ENCODE data around the gene MYO5A. TPM values are rescaled to one million over a fixed set of nuclear protein-coding genes. Genes with fewer than 3 reads are reported as not detected.

The MYO5A gene
- total RNA-seq, 3 donors from 2014 or later: 4.1 to 26.7 (median 12.6) TPM

- intact Hi-C loops (cut with DNase I, micrococcal nuclease): no loop called here
- TF ChIP-seq, protein P1, sequence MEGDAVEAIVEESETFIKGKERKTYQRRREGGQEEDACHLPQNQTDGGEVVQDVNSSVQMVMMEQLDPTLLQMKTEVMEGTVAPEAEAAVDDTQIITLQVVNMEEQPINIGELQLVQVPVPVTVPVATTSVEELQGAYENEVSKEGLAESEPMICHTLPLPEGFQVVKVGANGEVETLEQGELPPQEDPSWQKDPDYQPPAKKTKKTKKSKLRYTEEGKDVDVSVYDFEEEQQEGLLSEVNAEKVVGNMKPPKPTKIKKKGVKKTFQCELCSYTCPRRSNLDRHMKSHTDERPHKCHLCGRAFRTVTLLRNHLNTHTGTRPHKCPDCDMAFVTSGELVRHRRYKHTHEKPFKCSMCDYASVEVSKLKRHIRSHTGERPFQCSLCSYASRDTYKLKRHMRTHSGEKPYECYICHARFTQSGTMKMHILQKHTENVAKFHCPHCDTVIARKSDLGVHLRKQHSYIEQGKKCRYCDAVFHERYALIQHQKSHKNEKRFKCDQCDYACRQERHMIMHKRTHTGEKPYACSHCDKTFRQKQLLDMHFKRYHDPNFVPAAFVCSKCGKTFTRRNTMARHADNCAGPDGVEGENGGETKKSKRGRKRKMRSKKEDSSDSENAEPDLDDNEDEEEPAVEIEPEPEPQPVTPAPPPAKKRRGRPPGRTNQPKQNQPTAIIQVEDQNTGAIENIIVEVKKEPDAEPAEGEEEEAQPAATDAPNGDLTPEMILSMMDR (IDR thresholded peaks at IDR 0.05): no peak
- DNase-seq (no peak), ATAC-seq (no peak)
- H3K4me3 ChIP-seq: no peak overlapping the region
- H3K4me1 ChIP-seq (ENCODE audit: low read depth): peaks cover 6% of the 10 kb centered on the region
- H3K9me3 ChIP-seq: no peaks in the 10 kb centered on the region
- no peaks in the 10 kb centered on the region for H3K36me3 ChIP-seq (ENCODE audit: low read depth)
These were observed 265.0 kb downstream of the MYO5A start for GRCh38 chr15:52263563-52264282.

- DNase-seq (no peak), ATAC-seq (no peak)
- no peak overlapping the region for H3K4me3 ChIP-seq
- intact Hi-C loops (cut with DNase I, micrococcal nuclease): no loop called here
- no peaks in the 10 kb centered on the region for H3K36me3 ChIP-seq (ENCODE audit: low read depth)
- no peaks in the 10 kb centered on the region for H3K9me3 ChIP-seq
- TF ChIP-seq, protein P1 (IDR thresholded peaks at IDR 0.05): no peak
- peaks cover 6% of the 10 kb centered on the region for H3K4me1 ChIP-seq (ENCODE audit: low read depth)
These were observed 266.3 kb downstream of the MYO5A start for GRCh38 chr15:52262364-52262763.

GRCh38 chr15:52261498-52262242 lies 267.0 kb downstream of the MYO5A start:
- H3K4me3 ChIP-seq: no peak overlapping the region

GRCh38 chr15:52261026-52261425 lies 267.7 kb downstream of the MYO5A start:
- TF ChIP-seq, protein P1 (IDR thresholded peaks at IDR 0.05): no peak
- DNase-seq (no peak), ATAC-seq (no peak)
- intact Hi-C loops (cut with DNase I, micrococcal nuclease): no loop called here
- no peak overlapping the region for H3K4me3 ChIP-seq
- no peaks in the 10 kb centered on the region for H3K36me3 ChIP-seq (ENCODE audit: low read depth)
- H3K4me1 ChIP-seq (ENCODE audit: low read depth): peaks cover 6% of the 10 kb centered on the region
- no peaks in the 10 kb centered on the region for H3K9me3 ChIP-seq

More at GRCh38 chr15:52261498-52262242, 267.0 kb downstream of the MYO5A start:
- Histone ChIP-seq H3K4me1 (ENCODE audit: low read depth) (peaks cover 6% of the 10 kb centered on the region), H3K36me3 (ENCODE audit: low read depth) (no peaks in the 10 kb centered on the region), H3K9me3 (no peaks in the 10 kb centered on the region)
- TF ChIP-seq, protein P1 (IDR thresholded peaks at IDR 0.05): no peak
- ATAC-seq (peak; percentile 79), DNase-seq (peak in 2 of 3 donors; percentile 37 to 41)
- intact Hi-C loops (cut with DNase I, micrococcal nuclease): no loop called here

DNA sequence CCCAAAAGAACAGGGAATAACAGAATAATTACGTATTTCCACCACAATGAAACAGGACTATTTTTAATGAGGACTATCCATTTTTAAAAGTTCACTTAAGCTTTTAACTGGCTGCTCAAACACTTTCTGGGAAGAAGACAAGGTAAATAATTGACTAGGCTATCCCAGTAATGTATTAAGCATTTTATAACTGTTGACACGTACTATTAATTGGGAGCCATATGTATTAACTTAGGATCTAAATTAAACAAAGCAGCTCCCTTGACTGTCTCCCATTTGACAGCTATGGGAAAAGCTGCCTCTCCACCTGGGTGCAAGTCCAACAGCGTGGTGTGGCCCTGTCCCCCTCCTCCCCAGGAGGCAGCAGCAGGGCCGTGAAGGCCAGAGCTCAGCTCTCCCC lies 269.2 kb downstream of the MYO5A start:
- intact Hi-C loops (cut with DNase I, micrococcal nuclease): loop anchor here (5.0 to 10.0 kb wide), 2 partner anchors 473 to 475 kb away; no protein-coding TSS in a partner anchor
- DNase-seq (no peak), ATAC-seq (no peak)
- H3K4me3 ChIP-seq: no peak overlapping the region
- TF ChIP-seq, protein P1 (IDR thresholded peaks at IDR 0.05): no peak
- H3K36me3 ChIP-seq (ENCODE audit: low read depth): no peaks in the 10 kb centered on the region
- peaks cover 6% of the 10 kb centered on the region for H3K4me1 ChIP-seq (ENCODE audit: low read depth)
- no peaks in the 10 kb centered on the region for H3K9me3 ChIP-seq

Data from mucosa of descending colon (tissue), 3 donors.